A673 (cell line): ENCODE data around the gene KCNMB1. TPM values are rescaled to one million over a fixed set of nuclear protein-coding genes. Genes with fewer than 3 reads are reported as not detected.
A peak's percentile ranks its signal among the peaks of the same experiment; 100 is the strongest.

Experiments
- BruUV-seq: library from RNA; stranded (reverse); fragments of 400-500 nt; replicated peaks from 2 replicates; lab custom pipeline; 2021; lab: Mats Ljungman, UMichigan
- CTCF ChIA-PET: fragments of 300-600 bp; sonication (Branson Sonifier 250); formaldehyde crosslinking; loops from one replicate; lab custom pipeline; 2022; ENCODE audit warnings: antibody characterized with exemption; lab: Charles Lee
- POLR2A ChIA-PET: fragments of 300-600 bp; sonication (Branson Sonifier 250); formaldehyde crosslinking; loops from one replicate; lab custom pipeline; 2022; ENCODE audit warnings: antibody characterized with exemption; ENCODE audit not compliant: low non-redundant PET; lab: Charles Lee
- DNase-seq: peaks from one replicate; pipeline ENCODE4 v3.0.0-alpha.2; 2015; ENCODE audit warnings: low spot score
- H3K27ac ChIP-seq: fragments of 200-600 bp; sonication (generic); 2 replicates; pipeline ENCODE4 v1.5.1; 2016; ENCODE audit warnings: mixed run types, low read depth, mild to moderate bottlenecking, mixed read lengths, antibody characterized with exemption, low read length; ENCODE audit not compliant: poor library complexity, severe bottlenecking
- H3K27me3 ChIP-seq: fragments of 200-600 bp; sonication (generic); replicated peaks from 2 replicates; pipeline ENCODE4 v1.6.1; 2017; ENCODE audit warnings: mixed run types, low read depth, mild to moderate bottlenecking, mixed read lengths, antibody characterized with exemption, low read length; ENCODE audit not compliant: insufficient read depth, poor library complexity
- H3K36me3 ChIP-seq: fragments of 200-600 bp; sonication (generic); 2 replicates; pipeline ENCODE4 v1.6.1; 2016; ENCODE audit warnings: mixed run types, mild to moderate bottlenecking, mixed read lengths, antibody characterized with exemption, low read length; ENCODE audit not compliant: insufficient read depth, poor library complexity, severe bottlenecking
- H3K4me1 ChIP-seq: fragments of 200-600 bp; sonication (generic); 2 replicates; pipeline ENCODE4 v1.6.1; 2017; ENCODE audit warnings: mixed run types, mild to moderate bottlenecking, mixed read lengths, antibody characterized with exemption, low read length; ENCODE audit not compliant: insufficient read depth, poor library complexity, severe bottlenecking
- H3K4me3 ChIP-seq: fragments of 200-600 bp; sonication (generic); 2 replicates; pipeline ENCODE4 v1.5.1; 2016; ENCODE audit warnings: low read depth, mixed run types, mild to moderate bottlenecking, mixed read lengths, low read length; ENCODE audit not compliant: poor library complexity, severe bottlenecking
- H3K9me3 ChIP-seq: fragments of 200-600 bp; sonication (generic); 2 replicates; pipeline ENCODE4 v1.6.1; 2016; ENCODE audit warnings: mixed run types, low read depth, mild to moderate bottlenecking, mixed read lengths, antibody characterized with exemption, low read length; ENCODE audit not compliant: poor library complexity, severe bottlenecking
- EZH2 ChIP-seq: fragments of 200-600 bp; sonication (generic); IDR thresholded peaks from 2 replicates; pipeline ENCODE4 v1.6.1; 2017; ENCODE audit warnings: borderline replicate concordance, low read depth, mild to moderate bottlenecking, mixed read lengths, antibody characterized with exemption, low read length; ENCODE audit not compliant: poor library complexity, severe bottlenecking
- intact Hi-C: fragments of 100-400 bp; cut with micrococcal nuclease; formaldehyde crosslinking; loops from one replicate; pipeline ENCODE4 v1.10.0; 2022; ENCODE audit not compliant: unreplicated experiment
- total RNA-seq: library from RNA; stranded (reverse); gene quantifications from 2 replicates; pipeline ENCODE4 v1.2.3, GENCODE V29; 2021
- TF ChIP-seq, protein P1 (sequence below): fragments of 300-800, 200-600 bp; sonication (generic); conservative IDR thresholded peaks from 2 replicates; pipeline ENCODE4 v1.5.1; 2017; ENCODE audit warnings: low read depth, mild to moderate bottlenecking, antibody characterized with exemption, low read length, moderate library complexity, mixed read lengths

The KCNMB1 gene
- total RNA-seq, 1 experiment from 2014 or later = not detected

DNA sequence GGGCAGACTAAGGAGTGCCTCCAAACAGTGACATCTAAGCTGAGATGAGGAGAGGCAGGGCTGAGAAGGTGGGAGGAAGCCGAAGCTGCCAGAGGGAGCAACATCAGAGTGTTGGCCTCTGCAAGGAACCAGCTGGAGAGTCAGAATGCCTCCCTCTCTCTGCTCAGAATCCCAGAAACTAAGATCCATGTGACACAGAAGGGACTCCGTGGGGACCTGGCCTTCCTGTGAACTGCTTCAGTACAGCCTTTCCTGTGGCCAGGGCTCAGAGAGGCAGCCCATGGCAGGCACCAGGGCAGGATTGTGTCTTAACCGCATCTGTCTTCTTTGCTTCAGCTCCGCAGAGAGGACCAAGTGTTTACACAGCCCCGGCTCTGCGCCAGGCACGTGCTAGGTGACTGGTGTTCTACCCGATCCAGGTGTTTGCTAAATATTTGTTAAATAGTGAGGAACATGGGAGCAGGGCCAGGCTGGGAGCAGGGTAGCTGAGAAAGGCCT is 33.5 kb downstream of the KCNMB1 start:
- peak overlapping the region; percentile 16 for H3K4me3 ChIP-seq
- H3K27ac ChIP-seq = no peak overlapping the region
- H3K27me3 ChIP-seq = no peaks in the 10 kb centered on the region
- H3K4me1 ChIP-seq = peaks cover 23% of the 10 kb centered on the region
- POLR2A ChIA-PET = no interaction called here
- TF ChIP-seq, protein P1, sequence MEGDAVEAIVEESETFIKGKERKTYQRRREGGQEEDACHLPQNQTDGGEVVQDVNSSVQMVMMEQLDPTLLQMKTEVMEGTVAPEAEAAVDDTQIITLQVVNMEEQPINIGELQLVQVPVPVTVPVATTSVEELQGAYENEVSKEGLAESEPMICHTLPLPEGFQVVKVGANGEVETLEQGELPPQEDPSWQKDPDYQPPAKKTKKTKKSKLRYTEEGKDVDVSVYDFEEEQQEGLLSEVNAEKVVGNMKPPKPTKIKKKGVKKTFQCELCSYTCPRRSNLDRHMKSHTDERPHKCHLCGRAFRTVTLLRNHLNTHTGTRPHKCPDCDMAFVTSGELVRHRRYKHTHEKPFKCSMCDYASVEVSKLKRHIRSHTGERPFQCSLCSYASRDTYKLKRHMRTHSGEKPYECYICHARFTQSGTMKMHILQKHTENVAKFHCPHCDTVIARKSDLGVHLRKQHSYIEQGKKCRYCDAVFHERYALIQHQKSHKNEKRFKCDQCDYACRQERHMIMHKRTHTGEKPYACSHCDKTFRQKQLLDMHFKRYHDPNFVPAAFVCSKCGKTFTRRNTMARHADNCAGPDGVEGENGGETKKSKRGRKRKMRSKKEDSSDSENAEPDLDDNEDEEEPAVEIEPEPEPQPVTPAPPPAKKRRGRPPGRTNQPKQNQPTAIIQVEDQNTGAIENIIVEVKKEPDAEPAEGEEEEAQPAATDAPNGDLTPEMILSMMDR = no peak
- no peak for TF ChIP-seq EZH2
- no peak for DNase-seq
- H3K9me3 ChIP-seq = peaks cover 5% of the 10 kb centered on the region
- no peaks in the 10 kb centered on the region for H3K36me3 ChIP-seq
- intact Hi-C loops = no loop called here
- BruUV-seq = no TSS peak
- CTCF ChIA-PET = no interaction called here

DNA sequence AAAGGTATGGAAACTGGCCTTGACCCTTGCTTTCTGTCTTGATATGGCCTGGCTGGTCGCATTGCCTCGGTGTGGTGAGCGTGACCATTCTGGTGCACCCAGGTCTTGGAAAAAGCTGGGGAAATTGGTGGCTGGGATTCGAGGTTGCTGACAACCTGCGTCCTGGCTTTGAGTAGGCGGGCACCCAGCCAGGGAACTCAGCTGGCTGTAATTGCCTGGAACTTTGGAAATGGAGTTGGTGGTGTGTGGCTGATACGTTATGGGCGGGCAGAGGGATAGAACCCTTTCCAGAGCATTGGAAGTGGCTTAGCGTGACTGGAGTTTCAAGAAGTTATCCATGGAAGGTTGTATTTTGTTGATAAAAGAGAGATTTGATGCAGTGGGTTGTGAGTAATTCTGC is 35.2 kb downstream of the KCNMB1 start:
- CTCF ChIA-PET = no interaction called here
- no peak for TF ChIP-seq EZH2
- TF ChIP-seq, protein P1 = no peak
- intact Hi-C loops = loop anchor here (5.0 kb wide), 1 partner anchor 132 kb away; no protein-coding TSS in a partner anchor
- Histone ChIP-seq H3K27ac (peak overlapping the region; percentile 66), H3K9me3 (peaks cover 5% of the 10 kb centered on the region), H3K4me1 (peaks cover 23% of the 10 kb centered on the region), H3K27me3 (no peaks in the 10 kb centered on the region), H3K4me3 (peak overlapping the region; percentile 48), H3K36me3 (no peaks in the 10 kb centered on the region)
- POLR2A ChIA-PET = no interaction called here
- DNase-seq = peak; percentile 69
- no TSS peak for BruUV-seq

DNA sequence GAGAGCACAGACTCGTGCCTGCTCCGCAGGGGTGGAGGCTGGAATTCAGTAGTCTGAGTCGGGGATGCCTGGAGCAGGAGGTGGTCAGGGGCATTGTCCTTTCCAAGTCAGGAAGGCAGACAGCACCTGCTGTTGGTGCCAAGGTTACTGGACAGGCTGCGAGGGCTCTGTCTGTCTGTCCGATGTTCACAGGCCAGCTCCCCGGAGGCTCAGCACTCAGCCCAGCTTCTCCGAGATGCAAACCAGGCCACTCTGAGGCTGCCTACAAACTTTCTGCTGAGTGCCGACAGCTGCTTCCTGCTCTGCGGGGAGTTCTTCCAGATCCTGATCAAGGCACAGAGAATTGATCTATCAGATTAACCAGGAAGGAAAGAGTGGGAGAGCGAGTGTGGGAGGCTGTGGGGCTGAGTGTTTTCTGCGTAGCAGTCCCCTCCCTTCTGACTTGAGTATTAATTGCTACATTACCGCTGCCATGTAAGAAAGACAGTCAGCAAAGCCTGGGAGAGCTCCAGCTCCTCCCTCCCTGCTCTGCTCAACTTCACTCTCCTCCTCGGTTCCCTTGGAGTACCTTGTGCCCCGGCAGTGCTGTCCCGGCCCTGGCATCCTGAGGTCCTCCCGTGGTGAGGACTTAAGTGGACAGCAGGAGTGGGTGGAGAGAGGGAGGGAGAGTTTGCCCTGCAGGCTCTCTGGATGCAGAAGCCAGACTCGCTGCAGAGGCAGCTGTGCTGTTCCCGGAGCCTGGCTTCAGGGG is 36.0 kb downstream of the KCNMB1 start:
- Histone ChIP-seq H3K27me3 (no peaks in the 10 kb centered on the region), H3K4me3 (peak overlapping the region; percentile 48), H3K4me1 (peaks cover 23% of the 10 kb centered on the region), H3K36me3 (no peaks in the 10 kb centered on the region), H3K9me3 (peaks cover 5% of the 10 kb centered on the region), H3K27ac (peak overlapping the region; percentile 66)
- no TSS peak for BruUV-seq
- DNase-seq = peak; percentile 88
- intact Hi-C loops = loop anchor here (5.0 kb wide), 1 partner anchor 131 kb away; no protein-coding TSS in a partner anchor
- ChIA-PET POLR2A (interaction anchor here (0.5 kb wide), 1 partner anchor 22 kb away, joined by 4 read pairs; no protein-coding TSS in a partner anchor), CTCF (interaction anchor here (1.1 kb wide), 1 partner anchor 79 kb away, joined by 4 read pairs; no protein-coding TSS in a partner anchor)
- no peak for TF ChIP-seq EZH2
- TF ChIP-seq, protein P1 = no peak
